K562 (cell line): ENCODE data around the gene FRYL. TPM values are rescaled to one million over a fixed set of nuclear protein-coding genes. Genes with fewer than 3 reads are reported as not detected.

ENCODE experiments used
- ATAC-seq: fragments of 200-7000 bp; cut with Tn5 transposase; 3 replicates; pipeline ENCODE4 v1.9.1; 2020; ENCODE audit warnings: moderate library complexity
- BruUV-seq: library from RNA; stranded (reverse); fragments of 400-500 nt; replicated peaks from 2 replicates; lab custom pipeline; 2021; lab: Mats Ljungman, UMichigan
- CTCF ChIA-PET: fragments of 300-600 bp; formaldehyde crosslinking; extraction: SDS; loops from one replicate; lab custom pipeline; 2021; ENCODE audit warnings: low intra/inter-chr PET ratio; lab: Yijun Ruan, JAX
- POLR2A ChIA-PET: fragments of 300-600, 350-650 bp; sonication (Branson Sonifier 250); formaldehyde crosslinking; extraction: SDS; loops from one replicate; lab custom pipeline; 2021; ENCODE audit warnings: antibody characterized with exemption, inconsistent platforms; lab: Yijun Ruan, JAX
- DNase-seq, 4 experiments: peaks; one replicate each; pipeline versions ENCODE4 v3.0.0 to v3.0.0-alpha.2; 2011 to 2018; ENCODE audit warnings: low spot score in 3 of 4, mixed read lengths in 3 of 4; ENCODE audit errors: extremely low read depth in 1 of 4
- FAIRE-seq: peaks from 2 replicates; lab custom pipeline; 2011; peaks lifted over from hg19 to GRCh38; lab: Jason Lieb, UNC
- H2AFZ ChIP-seq: 2 replicates; pipeline ENCODE4 v1.6.0; 2011; ENCODE audit warnings: low read depth, low read length, control low read depth, inconsistent platforms
- H3K27ac ChIP-seq: fragments of 200-600 bp; 3 replicates; pipeline ENCODE4 v1.8.0; 2011; ENCODE audit warnings: low read depth, mild to moderate bottlenecking, control low read depth, inconsistent platforms, low read length, moderate library complexity, mixed read lengths; ENCODE audit errors: extremely low read depth
- H3K27me3 ChIP-seq, 2 experiments: fragments of 300-600 bp in 1 of 2; 2 replicates in 1 of 2; 3 replicates in 1 of 2; pipeline versions ENCODE4 v1.6.0 to v1.8.0; 2011; ENCODE audit warnings: inconsistent platforms in 2 of 2, low read length in 2 of 2, mild to moderate bottlenecking in 1 of 2, mixed read lengths in 1 of 2, moderate library complexity in 1 of 2; ENCODE audit not compliant: control insufficient read depth in 2 of 2, insufficient read depth in 2 of 2
- H3K36me3 ChIP-seq: fragments of 300-600 bp; 3 replicates; pipeline ENCODE4 v1.8.0; 2011; ENCODE audit warnings: mild to moderate bottlenecking, low read length, inconsistent platforms; ENCODE audit not compliant: control insufficient read depth, insufficient read depth
- H3K4me1 ChIP-seq, 2 experiments: fragments of 200-600 bp in 1 of 2; replicated peaks in 1 of 2; 2 replicates in 1 of 2; 3 replicates in 1 of 2; pipeline versions ENCODE4 v1.5.1 to v1.8.0; 2011; ENCODE audit warnings: inconsistent platforms in 2 of 2, low read length in 2 of 2, mild to moderate bottlenecking in 1 of 2, mixed read lengths in 1 of 2, moderate library complexity in 1 of 2; ENCODE audit not compliant: control insufficient read depth in 2 of 2, insufficient read depth in 2 of 2
- H3K4me2 ChIP-seq: 2 replicates; pipeline ENCODE4 v1.6.1; 2011; ENCODE audit warnings: low read length, control low read depth, inconsistent platforms, mixed read lengths; ENCODE audit not compliant: insufficient read depth
- H3K4me3 ChIP-seq: fragments of 200-600 bp; sonication (generic), shearing (Covaris generic); 2 replicates; pipeline ENCODE4 v1.5.1; 2016; ENCODE audit warnings: control low read depth, inconsistent platforms
- H3K79me2 ChIP-seq: fragments of 200-600 bp; 3 replicates; pipeline ENCODE4 v1.8.0; 2011; ENCODE audit warnings: low read length, inconsistent platforms; ENCODE audit not compliant: control insufficient read depth, insufficient read depth
- H3K9ac ChIP-seq, 2 experiments: 2 replicates each; pipeline versions ENCODE4 v1.6.0 to v1.6.1; 2011; ENCODE audit warnings: low read depth in 2 of 2, low read length in 2 of 2, control low read depth in 1 of 2, inconsistent platforms in 1 of 2, mild to moderate bottlenecking in 1 of 2, mixed read lengths in 1 of 2; ENCODE audit not compliant: insufficient read depth in 1 of 2
- H3K9me1 ChIP-seq: one replicate; pipeline ENCODE4 v1.6.0; 2011; ENCODE audit warnings: inconsistent platforms, mild to moderate bottlenecking, low read length, moderate library complexity; ENCODE audit not compliant: control insufficient read depth, insufficient read depth
- H3K9me3 ChIP-seq: replicated peaks from 2 replicates; pipeline ENCODE4 v1.5.1; 2011; ENCODE audit warnings: low read depth, low read length, inconsistent platforms; ENCODE audit not compliant: control insufficient read depth, insufficient read depth
- H4K20me1 ChIP-seq: replicated peaks from 2 replicates; pipeline ENCODE4 v1.6.1; 2011; ENCODE audit warnings: low read length, inconsistent platforms, mixed read lengths; ENCODE audit not compliant: control insufficient read depth, insufficient read depth
- HDGF ChIP-seq: fragments of 450-650 bp; IDR thresholded peaks from 2 replicates; pipeline ENCODE4 v1.6.1; 2016
- KHSRP ChIP-seq: fragments of 450-650 bp; IDR thresholded peaks from 2 replicates; pipeline ENCODE4 v1.6.1; 2017
- RAD51 ChIP-seq: fragments of 450-650 bp; IDR thresholded peaks from 2 replicates; pipeline ENCODE4 v1.7.1; 2016; ENCODE audit warnings: low read depth, mild to moderate bottlenecking, borderline replicate concordance
- SLC30A9 ChIP-seq: fragments of 250-450 bp; sonication (Bioruptor Pico); IDR thresholded peaks from 2 replicates; pipeline ENCODE4 v1.8.0; 2022; ENCODE audit warnings: mild to moderate bottlenecking, moderate library complexity
- SMARCB1 ChIP-seq: IDR thresholded peaks from 2 replicates; pipeline ENCODE4 v1.6.1; 2011; ENCODE audit warnings: improper control_type of control experiment, low read depth; ENCODE audit not compliant: insufficient read length
- ZNF175 ChIP-seq: fragments of 200-800 bp; sonication (Bioruptor generic); IDR thresholded peaks from 2 replicates; pipeline ENCODE4 v1.6.1; 2016; ENCODE audit warnings: low read depth, mild to moderate bottlenecking, missing genetic modification characterization, missing compliant biosample characterization
- ZNF217 ChIP-seq: sonication (generic); formaldehyde crosslinking; IDR thresholded peaks from 2 replicates; pipeline ENCODE4 v1.8.0; 2022; ENCODE audit warnings: mild to moderate bottlenecking, missing genetic modification reagents
- ZNF561 ChIP-seq: fragments of 450-650 bp; formaldehyde crosslinking; conservative IDR thresholded peaks from 2 replicates; pipeline ENCODE4 v1.4.0; 2020; ENCODE audit warnings: mild to moderate bottlenecking, moderate library complexity
- ZNF780A ChIP-seq: fragments of 250-450 bp; sonication (Bioruptor Pico); IDR thresholded peaks from 2 replicates; pipeline ENCODE4 v1.5.0; 2021; ENCODE audit warnings: mild to moderate bottlenecking
- WGBS: fragments of 100-300 bp; shearing (Covaris generic); methylation state at CpG from one replicate; pipeline ENCODE4 v1.1.6; 2016; ENCODE audit warnings: low coverage, mixed read lengths; ENCODE audit not compliant: insufficient coverage; ENCODE audit errors: missing lambda C conversion rate; 5-methylcytosine and 5-hydroxymethylcytosine counted together
- in situ Hi-C: fragments of 300-500 bp; cut with MboI; formaldehyde crosslinking; loops from 4 replicates; pipeline ENCODE4 v1.15.0; 2018; ENCODE audit warnings: inconsistent platforms, mixed read lengths
- intact Hi-C: fragments of 100-400 bp; cut with micrococcal nuclease; formaldehyde crosslinking; loops from 2 replicates; pipeline ENCODE4 v1.14.2; 2022
- polyA plus RNA-seq, 8 experiments: library from polyadenylated mRNA; depleted of rRNA in 4 of 8; stranded (reverse) in 5 of 8; unstranded in 3 of 8; fragments of >200 nt; fragmentation: Nextera tagmentation in 2 of 8; fragmentation: Illumina TruSeq in 1 of 8; extraction: Ambion mirVana in 2 of 8; extraction: Trizol in 1 of 8; gene quantifications; 2 replicates each; pipeline versions ENCODE4 v1.2.1 to v1.2.3, GENCODE V29; 2011 to 2014; ENCODE audit warnings: inconsistent platforms in 1 of 8, missing spikeins in 1 of 8
- total RNA-seq, 7 experiments: library from RNA; depleted of rRNA in 6 of 7; stranded (reverse); fragments of >200 nt in 6 of 7; fragmentation: Illumina TruSeq in 2 of 7; extraction: Trizol in 2 of 7; gene quantifications; 2 replicates each; pipeline versions ENCODE4 v1.2.1 to v1.2.3, GENCODE V29; 2011 to 2021; ENCODE audit warnings: low replicate concordance in 1 of 7
- TF ChIP-seq, protein P1 (sequence below): sonication (generic); formaldehyde crosslinking; IDR thresholded peaks from 2 replicates; pipeline ENCODE4 v1.8.1; 2023; ENCODE audit warnings: mild to moderate bottlenecking, missing genetic modification reagents
- TF ChIP-seq, protein P2 (sequence below): fragments of 150-350 bp; conservative IDR thresholded peaks from 2 replicates; pipeline ENCODE4 v1.6.1; 2014; ENCODE audit warnings: low read length
- TF ChIP-seq, protein P3 (sequence below): fragments of 250-450 bp; sonication (Bioruptor Pico); IDR thresholded peaks from 2 replicates; pipeline ENCODE4 v1.4.0; 2020; ENCODE audit warnings: mild to moderate bottlenecking, moderate library complexity
- TF ChIP-seq, protein P4 (sequence below): sonication (generic); IDR thresholded peaks from 2 replicates; pipeline ENCODE4 v1.6.1; 2016
- TF ChIP-seq, protein P5 (sequence below): sonication (generic); formaldehyde crosslinking; IDR thresholded peaks from 2 replicates; pipeline ENCODE4 v1.8.0; 2022; ENCODE audit warnings: mild to moderate bottlenecking, missing genetic modification reagents
- TF ChIP-seq, protein P6 (sequence below): fragments of 450-650 bp; formaldehyde crosslinking; IDR thresholded peaks from 2 replicates; pipeline ENCODE4 v1.4.0; 2020; ENCODE audit warnings: mild to moderate bottlenecking

FRYL gene
- total and polyA plus RNA-seq, 9 of the 15 experiments (the other 6 are each of a cell fraction or from before 2014, with no cell fraction given), result 7.2 to 34.9 (median 15.9) TPM

DNA sequence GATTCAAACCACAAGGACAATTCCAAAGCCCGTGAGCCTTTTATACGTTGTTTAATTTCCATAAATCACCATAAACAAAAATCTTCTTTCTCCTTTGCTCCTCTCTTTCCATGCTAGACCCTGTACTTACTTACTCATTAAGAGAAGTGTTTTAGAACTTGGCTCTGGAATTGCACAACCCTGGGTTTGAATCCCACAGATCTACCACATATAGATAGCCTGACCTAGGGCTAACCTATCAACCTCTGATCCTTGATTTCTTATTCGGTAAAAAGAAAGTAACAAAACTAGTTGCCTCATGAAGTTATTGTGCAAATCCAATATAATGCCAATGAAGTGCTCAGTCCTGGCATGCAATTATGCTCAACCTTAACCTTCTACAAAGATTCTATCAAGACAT lies 221.3 kb downstream of the FRYL start:
- intact Hi-C loops, result no loop called here
- POLR2A ChIA-PET, result no interaction called here
- no peak overlapping the region for H3K4me2 ChIP-seq
- H3K9me3 ChIP-seq, result no peaks in the 10 kb centered on the region
- no peak overlapping the region for H3K4me3 ChIP-seq
- no peaks in the 10 kb centered on the region for H3K79me2 ChIP-seq
- BruUV-seq, result no TSS peak
- H4K20me1 ChIP-seq, result no peaks in the 10 kb centered on the region
- CTCF ChIA-PET, result no interaction called here
- H3K9ac ChIP-seq, result no peak overlapping the region
- H3K4me1 ChIP-seq, result no peaks in the 10 kb centered on the region
- peaks cover 34% of the 10 kb centered on the region for H3K36me3 ChIP-seq
- no peak overlapping the region for H2AFZ ChIP-seq
- H3K9me1 ChIP-seq, result no peaks in the 10 kb centered on the region
- no peaks in the 10 kb centered on the region for H3K27me3 ChIP-seq
- in situ Hi-C loops, result no loop called here
- no peak for ATAC-seq
- no peak for FAIRE-seq
- DNase-seq, result no peak
- H3K27ac ChIP-seq, result no peak overlapping the region
- WGBS, result 85% methylated on average over 3 of the region's 3 CpGs
- no peak for TF ChIP-seq SLC30A9
- TF ChIP-seq RAD51, result no peak
- TF ChIP-seq, protein P1, sequence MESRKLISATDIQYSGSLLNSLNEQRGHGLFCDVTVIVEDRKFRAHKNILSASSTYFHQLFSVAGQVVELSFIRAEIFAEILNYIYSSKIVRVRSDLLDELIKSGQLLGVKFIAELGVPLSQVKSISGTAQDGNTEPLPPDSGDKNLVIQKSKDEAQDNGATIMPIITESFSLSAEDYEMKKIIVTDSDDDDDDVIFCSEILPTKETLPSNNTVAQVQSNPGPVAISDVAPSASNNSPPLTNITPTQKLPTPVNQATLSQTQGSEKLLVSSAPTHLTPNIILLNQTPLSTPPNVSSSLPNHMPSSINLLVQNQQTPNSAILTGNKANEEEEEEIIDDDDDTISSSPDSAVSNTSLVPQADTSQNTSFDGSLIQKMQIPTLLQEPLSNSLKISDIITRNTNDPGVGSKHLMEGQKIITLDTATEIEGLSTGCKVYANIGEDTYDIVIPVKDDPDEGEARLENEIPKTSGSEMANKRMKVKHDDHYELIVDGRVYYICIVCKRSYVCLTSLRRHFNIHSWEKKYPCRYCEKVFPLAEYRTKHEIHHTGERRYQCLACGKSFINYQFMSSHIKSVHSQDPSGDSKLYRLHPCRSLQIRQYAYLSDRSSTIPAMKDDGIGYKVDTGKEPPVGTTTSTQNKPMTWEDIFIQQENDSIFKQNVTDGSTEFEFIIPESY (CRISPR knock-in tag), result no peak
- TF ChIP-seq ZNF175 (CRISPR knock-in tag), result no peak
- TF ChIP-seq, protein P2, sequence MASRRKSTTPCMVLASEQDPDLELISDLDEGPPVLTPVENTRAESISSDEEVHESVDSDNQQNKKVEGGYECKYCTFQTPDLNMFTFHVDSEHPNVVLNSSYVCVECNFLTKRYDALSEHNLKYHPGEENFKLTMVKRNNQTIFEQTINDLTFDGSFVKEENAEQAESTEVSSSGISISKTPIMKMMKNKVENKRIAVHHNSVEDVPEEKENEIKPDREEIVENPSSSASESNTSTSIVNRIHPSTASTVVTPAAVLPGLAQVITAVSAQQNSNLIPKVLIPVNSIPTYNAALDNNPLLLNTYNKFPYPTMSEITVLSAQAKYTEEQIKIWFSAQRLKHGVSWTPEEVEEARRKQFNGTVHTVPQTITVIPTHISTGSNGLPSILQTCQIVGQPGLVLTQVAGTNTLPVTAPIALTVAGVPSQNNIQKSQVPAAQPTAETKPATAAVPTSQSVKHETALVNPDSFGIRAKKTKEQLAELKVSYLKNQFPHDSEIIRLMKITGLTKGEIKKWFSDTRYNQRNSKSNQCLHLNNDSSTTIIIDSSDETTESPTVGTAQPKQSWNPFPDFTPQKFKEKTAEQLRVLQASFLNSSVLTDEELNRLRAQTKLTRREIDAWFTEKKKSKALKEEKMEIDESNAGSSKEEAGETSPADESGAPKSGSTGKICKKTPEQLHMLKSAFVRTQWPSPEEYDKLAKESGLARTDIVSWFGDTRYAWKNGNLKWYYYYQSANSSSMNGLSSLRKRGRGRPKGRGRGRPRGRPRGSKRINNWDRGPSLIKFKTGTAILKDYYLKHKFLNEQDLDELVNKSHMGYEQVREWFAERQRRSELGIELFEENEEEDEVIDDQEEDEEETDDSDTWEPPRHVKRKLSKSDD, result no peak
- TF ChIP-seq ZNF561, result no peak
- TF ChIP-seq, protein P3, sequence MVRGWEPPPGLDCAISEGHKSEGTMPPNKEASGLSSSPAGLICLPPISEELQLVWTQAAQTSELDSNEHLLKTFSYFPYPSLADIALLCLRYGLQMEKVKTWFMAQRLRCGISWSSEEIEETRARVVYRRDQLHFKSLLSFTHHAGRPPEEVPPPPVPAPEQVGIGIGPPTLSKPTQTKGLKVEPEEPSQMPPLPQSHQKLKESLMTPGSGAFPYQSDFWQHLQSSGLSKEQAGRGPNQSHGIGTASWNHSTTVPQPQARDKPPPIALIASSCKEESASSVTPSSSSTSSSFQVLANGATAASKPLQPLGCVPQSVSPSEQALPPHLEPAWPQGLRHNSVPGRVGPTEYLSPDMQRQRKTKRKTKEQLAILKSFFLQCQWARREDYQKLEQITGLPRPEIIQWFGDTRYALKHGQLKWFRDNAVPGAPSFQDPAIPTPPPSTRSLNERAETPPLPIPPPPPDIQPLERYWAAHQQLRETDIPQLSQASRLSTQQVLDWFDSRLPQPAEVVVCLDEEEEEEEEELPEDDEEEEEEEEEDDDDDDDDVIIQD (CRISPR knock-in tag), result no peak
- TF ChIP-seq, protein P4, sequence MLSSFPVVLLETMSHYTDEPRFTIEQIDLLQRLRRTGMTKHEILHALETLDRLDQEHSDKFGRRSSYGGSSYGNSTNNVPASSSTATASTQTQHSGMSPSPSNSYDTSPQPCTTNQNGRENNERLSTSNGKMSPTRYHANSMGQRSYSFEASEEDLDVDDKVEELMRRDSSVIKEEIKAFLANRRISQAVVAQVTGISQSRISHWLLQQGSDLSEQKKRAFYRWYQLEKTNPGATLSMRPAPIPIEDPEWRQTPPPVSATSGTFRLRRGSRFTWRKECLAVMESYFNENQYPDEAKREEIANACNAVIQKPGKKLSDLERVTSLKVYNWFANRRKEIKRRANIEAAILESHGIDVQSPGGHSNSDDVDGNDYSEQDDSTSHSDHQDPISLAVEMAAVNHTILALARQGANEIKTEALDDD, result no peak
- TF ChIP-seq ZNF780A, result no peak
- no peak for TF ChIP-seq ZNF217
- TF ChIP-seq SMARCB1, result no peak
- TF ChIP-seq HDGF, result no peak
- TF ChIP-seq, protein P5, sequence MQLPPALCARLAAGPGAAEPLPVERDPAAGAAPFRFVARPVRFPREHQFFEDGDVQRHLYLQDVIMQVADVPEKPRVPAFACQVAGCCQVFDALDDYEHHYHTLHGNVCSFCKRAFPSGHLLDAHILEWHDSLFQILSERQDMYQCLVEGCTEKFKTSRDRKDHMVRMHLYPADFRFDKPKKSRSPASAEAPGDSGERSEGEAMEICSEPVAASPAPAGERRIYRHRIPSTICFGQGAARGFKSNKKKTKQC (CRISPR knock-in tag), result no peak
- TF ChIP-seq KHSRP, result no peak
- TF ChIP-seq, protein P6, sequence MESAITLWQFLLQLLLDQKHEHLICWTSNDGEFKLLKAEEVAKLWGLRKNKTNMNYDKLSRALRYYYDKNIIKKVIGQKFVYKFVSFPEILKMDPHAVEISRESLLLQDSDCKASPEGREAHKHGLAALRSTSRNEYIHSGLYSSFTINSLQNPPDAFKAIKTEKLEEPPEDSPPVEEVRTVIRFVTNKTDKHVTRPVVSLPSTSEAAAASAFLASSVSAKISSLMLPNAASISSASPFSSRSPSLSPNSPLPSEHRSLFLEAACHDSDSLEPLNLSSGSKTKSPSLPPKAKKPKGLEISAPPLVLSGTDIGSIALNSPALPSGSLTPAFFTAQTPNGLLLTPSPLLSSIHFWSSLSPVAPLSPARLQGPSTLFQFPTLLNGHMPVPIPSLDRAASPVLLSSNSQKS (CRISPR knock-in tag), result no peak
